GM20000 (cell line): Measurements from ENCODE around the gene C1orf53.
A peak's percentile ranks its signal among the peaks of the same experiment; 100 is the strongest.

ENCODE experiments used
- DNase-seq: peaks from one replicate; pipeline ENCODE4 v3.0.0; 2012; ENCODE audit warnings: low spot score
- CTCF ChIP-seq: IDR thresholded peaks from 2 replicates; pipeline ENCODE4 v1.5.1; 2012; ENCODE audit warnings: mild to moderate bottlenecking, control low read depth; ENCODE audit errors: extremely low read depth, missing control alignments

The C1orf53 gene

GRCh38 chr1:197918807-197919345, 16.4 kb downstream of the C1orf53 start:
- no peak for TF ChIP-seq CTCF

GRCh38 chr1:197919346-197920066, 17.1 kb downstream of the C1orf53 start:
- no peak for TF ChIP-seq CTCF
- DNase-seq = peak; percentile 26

More at GRCh38 chr1:197918807-197919345, 16.4 kb downstream of the C1orf53 start:
- DNase-seq = no peak

GRCh38 chr1:197920067-197920396, 17.6 kb downstream of the C1orf53 start:
- no peak for DNase-seq
- TF ChIP-seq CTCF = no peak

- TF ChIP-seq CTCF = no peak
- no peak for DNase-seq
Observed at GRCh38 chr1:197920414-197921117, 18.1 kb downstream of the C1orf53 start.

- no peak for TF ChIP-seq CTCF
- DNase-seq = no peak
Observed at GRCh38 chr1:197921235-197922069, 19.0 kb downstream of the C1orf53 start.

- DNase-seq = no peak
- TF ChIP-seq CTCF = no peak
Observed at GRCh38 chr1:197922070-197922390, 19.6 kb downstream of the C1orf53 start.

GRCh38 chr1:197923038-197923437, 20.6 kb downstream of the C1orf53 start:
- TF ChIP-seq CTCF = no peak
- no peak for DNase-seq
